Trophoblast cell (in vitro differentiated cells and primary cell): ENCODE data around the gene CUL3.
A peak's percentile ranks its signal among the peaks of the same experiment; 100 is the strongest.
"Not testable (repeated sequence)": the region's sequence is repeated elsewhere in the genome, so short reads cannot be mapped to it uniquely, and the experiment has no call there.

Source experiments
- DNase-seq, 2 donors: peaks; one replicate each; pipeline ENCODE4 v3.0.0-alpha.2; 2016
- H2AFZ ChIP-seq: 2 replicates; pipeline ENCODE4 v1.6.1; 2013; ENCODE audit warnings: low read length, moderate library complexity, mild to moderate bottlenecking; ENCODE audit not compliant: insufficient read depth, poor library complexity
- H2AK5ac ChIP-seq: 2 replicates; pipeline ENCODE4 v1.6.1; 2013; ENCODE audit warnings: mild to moderate bottlenecking, low read length
- H2BK120ac ChIP-seq: 2 replicates; pipeline ENCODE4 v1.6.1; 2013; ENCODE audit warnings: low read length, mild to moderate bottlenecking, moderate library complexity; ENCODE audit not compliant: insufficient read depth, poor library complexity
- H2BK12ac ChIP-seq: 2 replicates; pipeline ENCODE4 v1.6.1; 2013; ENCODE audit warnings: mild to moderate bottlenecking, low read length, moderate library complexity
- H2BK5ac ChIP-seq: 2 replicates; pipeline ENCODE4 v1.6.1; 2013; ENCODE audit warnings: low read length, low read depth, moderate library complexity, mild to moderate bottlenecking; ENCODE audit not compliant: poor library complexity
- H3K14ac ChIP-seq: 2 replicates; pipeline ENCODE4 v1.6.1; 2013; ENCODE audit warnings: mild to moderate bottlenecking, low read length
- H3K18ac ChIP-seq: 2 replicates; pipeline ENCODE4 v1.6.1; 2013; ENCODE audit warnings: mild to moderate bottlenecking, low read length
- H3K23ac ChIP-seq: 2 replicates; pipeline ENCODE4 v1.6.1; 2013; ENCODE audit warnings: low read length
- H3K27ac ChIP-seq: 2 replicates; pipeline ENCODE4 v1.5.1; 2013; ENCODE audit warnings: low read depth, mild to moderate bottlenecking, inconsistent platforms, low read length, moderate library complexity
- H3K27me3 ChIP-seq: 2 replicates; pipeline ENCODE4 v1.6.1; 2013; ENCODE audit warnings: inconsistent platforms, mild to moderate bottlenecking, low read length, moderate library complexity; ENCODE audit not compliant: insufficient read depth
- H3K36me3 ChIP-seq, 2 experiments: 1 replicate in 1 of 2; 2 replicates in 1 of 2; pipeline ENCODE4 v1.6.1; 2013; ENCODE audit warnings: low read length in 2 of 2, mild to moderate bottlenecking in 2 of 2, moderate library complexity in 1 of 2; ENCODE audit not compliant: insufficient read depth in 2 of 2, control insufficient read depth in 1 of 2
- H3K4ac ChIP-seq: 2 replicates; pipeline ENCODE4 v1.6.1; 2013; ENCODE audit warnings: low read depth, mild to moderate bottlenecking, low read length, moderate library complexity
- H3K4me1 ChIP-seq, 2 experiments: 1 replicate in 1 of 2; 2 replicates in 1 of 2; pipeline ENCODE4 v1.6.1; 2013; ENCODE audit warnings: low read length in 2 of 2, mild to moderate bottlenecking in 2 of 2, moderate library complexity in 1 of 2; ENCODE audit not compliant: insufficient read depth in 2 of 2, control insufficient read depth in 1 of 2
- H3K4me2 ChIP-seq: 2 replicates; pipeline ENCODE4 v1.6.1; 2013; ENCODE audit warnings: inconsistent platforms, mild to moderate bottlenecking, low read length, moderate library complexity
- H3K4me3 ChIP-seq: 2 replicates; pipeline ENCODE4 v1.5.1; 2013; ENCODE audit warnings: mild to moderate bottlenecking, low read depth, low read length, inconsistent platforms
- H3K79me1 ChIP-seq: one replicate; pipeline ENCODE4 v1.6.1; 2013; ENCODE audit warnings: low read length
- H3K79me2 ChIP-seq: 2 replicates; pipeline ENCODE4 v1.6.1; 2013; ENCODE audit warnings: low read length, mild to moderate bottlenecking; ENCODE audit not compliant: control insufficient read depth, insufficient read depth, poor library complexity
- H3K9ac ChIP-seq: 2 replicates; pipeline ENCODE4 v1.6.1; 2013; ENCODE audit warnings: mild to moderate bottlenecking, low read length
- H3K9me3 ChIP-seq: 2 replicates; pipeline ENCODE4 v1.6.1; 2013; ENCODE audit warnings: low read depth, mild to moderate bottlenecking, control low read depth, inconsistent platforms, low read length; ENCODE audit not compliant: insufficient read depth
- H4K12ac ChIP-seq: 2 replicates; pipeline ENCODE4 v1.6.1; 2013; ENCODE audit warnings: low read depth, mild to moderate bottlenecking, low read length, moderate library complexity
- H4K8ac ChIP-seq: 2 replicates; pipeline ENCODE4 v1.6.1; 2013; ENCODE audit warnings: low read depth, mild to moderate bottlenecking, low read length, moderate library complexity
- H4K91ac ChIP-seq: one replicate; pipeline ENCODE4 v1.6.1; 2013; ENCODE audit warnings: low read depth, mild to moderate bottlenecking, low read length, moderate library complexity
- WGBS: extraction: QIAGEN DNeasy Blood & Tissue Kit; methylation state at CpG from one replicate; pipeline ENCODE4 v1.1.7; 2013; ENCODE audit warnings: missing lambda C conversion rate; ENCODE audit not compliant: insufficient read length, insufficient coverage; ENCODE audit errors: extremely low coverage; 5-methylcytosine and 5-hydroxymethylcytosine counted together

The CUL3 gene

GRCh38 chr2:224517963-224518362, 67.2 kb downstream of the CUL3 start:
- no CpG with 5 or more reads among the region's 2 CpGs for WGBS
- H2AK5ac ChIP-seq, result no peak overlapping the region
- no peak overlapping the region for H3K18ac ChIP-seq
- no peak overlapping the region for H4K91ac ChIP-seq
- no peaks in the 10 kb centered on the region for H3K79me2 ChIP-seq
- H3K14ac ChIP-seq, result no peak overlapping the region
- H2BK12ac ChIP-seq, result no peak overlapping the region
- H3K27me3 ChIP-seq, result no peaks in the 10 kb centered on the region
- no peak overlapping the region for H3K27ac ChIP-seq
- H3K23ac ChIP-seq, result no peak overlapping the region
- no peak overlapping the region for H2AFZ ChIP-seq
- H4K8ac ChIP-seq, result no peak overlapping the region
- H2BK120ac ChIP-seq, result no peak overlapping the region
- no peak overlapping the region for H3K9ac ChIP-seq
- H4K12ac ChIP-seq, result no peak overlapping the region
- no peak overlapping the region for H3K4me3 ChIP-seq
- DNase-seq, result no peak
- H3K4ac ChIP-seq, result no peak overlapping the region
- peaks cover 1% of the 10 kb centered on the region for H3K79me1 ChIP-seq
- no peaks in the 10 kb centered on the region for H3K9me3 ChIP-seq
- H3K4me2 ChIP-seq, result no peak overlapping the region
- peaks cover 0 to 2% of the 10 kb centered on the region in 2 experiments for H3K4me1 ChIP-seq
- no peaks in the 10 kb centered on the region for H3K36me3 ChIP-seq
- no peak overlapping the region for H2BK5ac ChIP-seq

- not testable (repeated sequence) for DNase-seq, H3K4me1 ChIP-seq, H3K79me1 ChIP-seq, H3K4me3 ChIP-seq, H2BK12ac ChIP-seq, H2AFZ ChIP-seq, H2AK5ac ChIP-seq, H4K12ac ChIP-seq, H3K79me2 ChIP-seq, H3K27me3 ChIP-seq, H3K9ac ChIP-seq, H3K18ac ChIP-seq, H3K27ac ChIP-seq, H4K8ac ChIP-seq, H3K9me3 ChIP-seq, H4K91ac ChIP-seq, H3K23ac ChIP-seq, H2BK5ac ChIP-seq, H3K36me3 ChIP-seq, H3K4me2 ChIP-seq, H2BK120ac ChIP-seq, H3K14ac ChIP-seq
- H3K4ac ChIP-seq, result peak overlapping the region; percentile 69
- WGBS, result no CpG with 5 or more reads among the region's 10 CpGs
Measured at GRCh38 chr2:224516393-224516792, 68.8 kb downstream of the CUL3 start.

- no peak overlapping the region for H3K4me3 ChIP-seq
- H3K36me3 ChIP-seq, result no peaks in the 10 kb centered on the region
- H4K8ac ChIP-seq, result no peak overlapping the region
- no peaks in the 10 kb centered on the region for H3K79me2 ChIP-seq
- H3K9ac ChIP-seq, result no peak overlapping the region
- H3K4me2 ChIP-seq, result no peak overlapping the region
- H3K18ac ChIP-seq, result no peak overlapping the region
- H3K4ac ChIP-seq, result no peak overlapping the region
- peaks cover 0 to 2% of the 10 kb centered on the region in 2 experiments for H3K4me1 ChIP-seq
- no peak overlapping the region for H4K12ac ChIP-seq
- no peak for DNase-seq
- H2BK12ac ChIP-seq, result no peak overlapping the region
- no CpG with 5 or more reads among the region's 3 CpGs for WGBS
- H4K91ac ChIP-seq, result no peak overlapping the region
- H3K27me3 ChIP-seq, result no peaks in the 10 kb centered on the region
- no peak overlapping the region for H2AK5ac ChIP-seq
- no peak overlapping the region for H3K14ac ChIP-seq
- H3K79me1 ChIP-seq, result peaks cover 1% of the 10 kb centered on the region
- no peaks in the 10 kb centered on the region for H3K9me3 ChIP-seq
- H3K27ac ChIP-seq, result no peak overlapping the region
- H2BK120ac ChIP-seq, result no peak overlapping the region
- H2BK5ac ChIP-seq, result no peak overlapping the region
- no peak overlapping the region for H2AFZ ChIP-seq
- no peak overlapping the region for H3K23ac ChIP-seq
Measured at GRCh38 chr2:224513991-224514390, 71.2 kb downstream of the CUL3 start.

- Histone ChIP-seq H2BK120ac (no peak overlapping the region), H4K12ac (no peak overlapping the region), H3K18ac (no peak overlapping the region), H3K9ac (no peak overlapping the region), H3K79me2 (no peaks in the 10 kb centered on the region), H3K79me1 (no peaks in the 10 kb centered on the region), H3K9me3 (no peaks in the 10 kb centered on the region), H3K27ac (no peak overlapping the region), H2BK5ac (no peak overlapping the region), H4K91ac (no peak overlapping the region), H3K23ac (no peak overlapping the region), H2AFZ (no peak overlapping the region), H3K27me3 (no peaks in the 10 kb centered on the region), H3K4ac (no peak overlapping the region), H3K4me3 (no peak overlapping the region), H2BK12ac (no peak overlapping the region), H3K36me3 (peaks cover 6 to 9% of the 10 kb centered on the region in 2 experiments), H3K4me2 (no peak overlapping the region), H4K8ac (no peak overlapping the region), H2AK5ac (no peak overlapping the region), H3K14ac (no peak overlapping the region), H3K4me1 (no peaks in the 10 kb centered on the region)
- no CpG with 5 or more reads among the region's 1 CpG for WGBS
- no peak for DNase-seq
Measured at GRCh38 chr2:224507789-224508188, 77.4 kb downstream of the CUL3 start.
